OCI-LY7 (cell line): ENCODE measurements around the gene FERMT3. TPM values are rescaled to one million over a fixed set of nuclear protein-coding genes. Genes with fewer than 3 reads are reported as not detected.
"Not testable (repeated sequence)": the region's sequence is repeated elsewhere in the genome, so short reads cannot be mapped to it uniquely, and the experiment has no call there.

Experiments used
- BruUV-seq: library from RNA; stranded (reverse); fragments of 400-500 nt; replicated peaks from 2 replicates; lab custom pipeline; 2021; lab: Mats Ljungman, UMichigan
- CTCF ChIA-PET: fragments of 300-600 bp; sonication (Branson Sonifier 250); formaldehyde crosslinking; loops from one replicate; lab custom pipeline; 2022; ENCODE audit warnings: antibody characterized with exemption; ENCODE audit not compliant: unreplicated experiment; lab: Charles Lee
- POLR2A ChIA-PET: fragments of 300-600 bp; sonication (Branson Sonifier 250); formaldehyde crosslinking; loops from one replicate; lab custom pipeline; 2022; ENCODE audit warnings: antibody characterized with exemption; lab: Charles Lee
- DNase-seq: peaks from one replicate; pipeline ENCODE4 v3.0.0-alpha.2; 2015; ENCODE audit warnings: low spot score
- H2AFZ ChIP-seq: fragments of 200-600 bp; sonication (generic), shearing (Covaris generic); 2 replicates; pipeline ENCODE4 v1.6.1; 2014; ENCODE audit warnings: mild to moderate bottlenecking, antibody characterized with exemption, low read length, moderate library complexity
- H3K27ac ChIP-seq: fragments of 200-600 bp; sonication (generic); 2 replicates; pipeline ENCODE4 v1.5.1; 2014; ENCODE audit warnings: mixed run types, low read depth, mild to moderate bottlenecking, moderate library complexity, low read length, inconsistent platforms; ENCODE audit not compliant: poor library complexity, severe bottlenecking
- H3K36me3 ChIP-seq: fragments of 200-600 bp; sonication (generic); 2 replicates; pipeline ENCODE4 v1.6.1; 2014; ENCODE audit warnings: mild to moderate bottlenecking, antibody characterized with exemption, low read length, moderate library complexity, mixed read lengths; ENCODE audit not compliant: insufficient read depth
- H3K4me1 ChIP-seq: fragments of 200-600 bp; sonication (generic); 2 replicates; pipeline ENCODE4 v1.5.1; 2014; ENCODE audit warnings: mild to moderate bottlenecking, low read length; ENCODE audit not compliant: insufficient read depth, poor library complexity, severe bottlenecking
- H3K4me2 ChIP-seq: fragments of 200-600 bp; sonication (generic); 2 replicates; pipeline ENCODE4 v1.6.1; 2014; ENCODE audit warnings: mild to moderate bottlenecking, low read length
- H3K4me3 ChIP-seq: fragments of 200-600 bp; sonication (generic); 2 replicates; pipeline ENCODE4 v1.5.1; 2014; ENCODE audit warnings: mild to moderate bottlenecking, low read depth, low read length; ENCODE audit not compliant: poor library complexity, severe bottlenecking
- H3K79me2 ChIP-seq: fragments of 200-600 bp; sonication (generic); 2 replicates; pipeline ENCODE4 v1.6.1; 2016; ENCODE audit warnings: low read depth, mild to moderate bottlenecking, low read length, moderate library complexity, mixed read lengths; ENCODE audit not compliant: insufficient read depth
- H3K9me2 ChIP-seq: fragments of 200-600 bp; sonication (generic); 2 replicates; pipeline ENCODE4 v1.6.1; 2016; ENCODE audit warnings: mild to moderate bottlenecking, low read length, mixed read lengths; ENCODE audit not compliant: insufficient read depth
- H3K9me3 ChIP-seq: fragments of 200-600 bp; sonication (generic); 2 replicates; pipeline ENCODE4 v1.6.1; 2014; ENCODE audit warnings: mild to moderate bottlenecking, mixed run types, low read length, mixed read lengths
- H4K20me1 ChIP-seq: fragments of 200-600 bp; sonication (generic); 2 replicates; pipeline ENCODE4 v1.6.1; 2014; ENCODE audit warnings: mild to moderate bottlenecking, antibody characterized with exemption, low read length, moderate library complexity, mixed read lengths; ENCODE audit not compliant: insufficient read depth
- EZH2phosphoT487 ChIP-seq: fragments of 200-600 bp; sonication (generic); IDR thresholded peaks from 2 replicates; pipeline ENCODE4 v1.6.1; 2018; ENCODE audit warnings: low read depth, borderline replicate concordance, mild to moderate bottlenecking, mixed run types, antibody characterized with exemption, low read length, moderate library complexity, mixed read lengths
- intact Hi-C: fragments of 100-400 bp; cut with micrococcal nuclease; formaldehyde crosslinking; loops from one replicate; pipeline ENCODE4 v1.10.0; 2022; ENCODE audit not compliant: unreplicated experiment
- total RNA-seq, 2 experiments: library from RNA; depleted of rRNA in 1 of 2; stranded (reverse); fragments of >200 nt in 1 of 2; shearing (Covaris generic) in 1 of 2; gene quantifications; 2 replicates each; pipeline ENCODE4 v1.2.3, GENCODE V29; 2014 to 2022
- TF ChIP-seq, protein P1 (sequence below): fragments of 200-600 bp; sonication (generic); conservative IDR thresholded peaks from 2 replicates; pipeline ENCODE4 v1.5.1; 2014; ENCODE audit warnings: mild to moderate bottlenecking, antibody characterized with exemption, low read length, moderate library complexity, mixed read lengths

The FERMT3 gene
- total RNA-seq, 2 experiments from 2014 or later, result 120 to 201 TPM

- H3K4me1 ChIP-seq, result peaks cover 55% of the 10 kb centered on the region
- peak; percentile 64 for DNase-seq
- no peaks in the 10 kb centered on the region for H4K20me1 ChIP-seq
- intact Hi-C loops, result loop anchor here (1.0 kb wide), 1 partner anchor 23 kb away; no protein-coding TSS in a partner anchor
- peaks cover 28% of the 10 kb centered on the region for H3K79me2 ChIP-seq
- peak overlapping the region; percentile 81 for H3K4me2 ChIP-seq
- H3K9me2 ChIP-seq, result no peaks in the 10 kb centered on the region
- ChIA-PET POLR2A (interaction anchor here (0.9 to 2.0 kb wide), 4 partner anchors 19 to 40 kb away, joined by 3 to 8 read pairs (median 4); partner anchors contain the start of genes FERMT3, NUDT22 and TRPT1), CTCF (interaction anchor here (1.0 to 1.4 kb wide), 2 partner anchors 40 to 72 kb away, joined by 3 read pairs; partner anchors contain the start of genes PRDX5 and TRMT112)
- no peak overlapping the region for H2AFZ ChIP-seq
- TF ChIP-seq, protein P1, sequence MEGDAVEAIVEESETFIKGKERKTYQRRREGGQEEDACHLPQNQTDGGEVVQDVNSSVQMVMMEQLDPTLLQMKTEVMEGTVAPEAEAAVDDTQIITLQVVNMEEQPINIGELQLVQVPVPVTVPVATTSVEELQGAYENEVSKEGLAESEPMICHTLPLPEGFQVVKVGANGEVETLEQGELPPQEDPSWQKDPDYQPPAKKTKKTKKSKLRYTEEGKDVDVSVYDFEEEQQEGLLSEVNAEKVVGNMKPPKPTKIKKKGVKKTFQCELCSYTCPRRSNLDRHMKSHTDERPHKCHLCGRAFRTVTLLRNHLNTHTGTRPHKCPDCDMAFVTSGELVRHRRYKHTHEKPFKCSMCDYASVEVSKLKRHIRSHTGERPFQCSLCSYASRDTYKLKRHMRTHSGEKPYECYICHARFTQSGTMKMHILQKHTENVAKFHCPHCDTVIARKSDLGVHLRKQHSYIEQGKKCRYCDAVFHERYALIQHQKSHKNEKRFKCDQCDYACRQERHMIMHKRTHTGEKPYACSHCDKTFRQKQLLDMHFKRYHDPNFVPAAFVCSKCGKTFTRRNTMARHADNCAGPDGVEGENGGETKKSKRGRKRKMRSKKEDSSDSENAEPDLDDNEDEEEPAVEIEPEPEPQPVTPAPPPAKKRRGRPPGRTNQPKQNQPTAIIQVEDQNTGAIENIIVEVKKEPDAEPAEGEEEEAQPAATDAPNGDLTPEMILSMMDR, result no peak
- TF ChIP-seq EZH2phosphoT487, result no peak
- H3K9me3 ChIP-seq, result no peaks in the 10 kb centered on the region
- peak overlapping the region; percentile 69 for H3K27ac ChIP-seq
- TSS peak; percentile 84 for BruUV-seq
- H3K36me3 ChIP-seq, result peaks cover 29% of the 10 kb centered on the region
- H3K4me3 ChIP-seq, result peak overlapping the region; percentile 88
Observed at GRCh38 chr11:64245797-64246620, 39.5 kb downstream of the FERMT3 start.

- Histone ChIP-seq H3K4me3 (peak overlapping the region; percentile 88), H3K4me1 (peaks cover 57% of the 10 kb centered on the region), H3K79me2 (peaks cover 28% of the 10 kb centered on the region), H3K36me3 (peaks cover 29% of the 10 kb centered on the region)
- H3K4me2 ChIP-seq, BruUV-seq, H3K9me2 ChIP-seq, H3K9me3 ChIP-seq, DNase-seq, CTCF ChIA-PET, H4K20me1 ChIP-seq, H3K27ac ChIP-seq, H2AFZ ChIP-seq: not testable (repeated sequence)
- POLR2A ChIA-PET, result interaction anchor here (0.9 to 2.0 kb wide), 2 partner anchors 20 to 40 kb away, joined by 3 to 8 read pairs; partner anchors contain the start of genes FERMT3 and NUDT22
- intact Hi-C loops, result loop anchor here (1.0 kb wide), 1 partner anchor 23 kb away; no protein-coding TSS in a partner anchor
Observed at GRCh38 chr11:64246621-64246870, 40.0 kb downstream of the FERMT3 start.

DNA sequence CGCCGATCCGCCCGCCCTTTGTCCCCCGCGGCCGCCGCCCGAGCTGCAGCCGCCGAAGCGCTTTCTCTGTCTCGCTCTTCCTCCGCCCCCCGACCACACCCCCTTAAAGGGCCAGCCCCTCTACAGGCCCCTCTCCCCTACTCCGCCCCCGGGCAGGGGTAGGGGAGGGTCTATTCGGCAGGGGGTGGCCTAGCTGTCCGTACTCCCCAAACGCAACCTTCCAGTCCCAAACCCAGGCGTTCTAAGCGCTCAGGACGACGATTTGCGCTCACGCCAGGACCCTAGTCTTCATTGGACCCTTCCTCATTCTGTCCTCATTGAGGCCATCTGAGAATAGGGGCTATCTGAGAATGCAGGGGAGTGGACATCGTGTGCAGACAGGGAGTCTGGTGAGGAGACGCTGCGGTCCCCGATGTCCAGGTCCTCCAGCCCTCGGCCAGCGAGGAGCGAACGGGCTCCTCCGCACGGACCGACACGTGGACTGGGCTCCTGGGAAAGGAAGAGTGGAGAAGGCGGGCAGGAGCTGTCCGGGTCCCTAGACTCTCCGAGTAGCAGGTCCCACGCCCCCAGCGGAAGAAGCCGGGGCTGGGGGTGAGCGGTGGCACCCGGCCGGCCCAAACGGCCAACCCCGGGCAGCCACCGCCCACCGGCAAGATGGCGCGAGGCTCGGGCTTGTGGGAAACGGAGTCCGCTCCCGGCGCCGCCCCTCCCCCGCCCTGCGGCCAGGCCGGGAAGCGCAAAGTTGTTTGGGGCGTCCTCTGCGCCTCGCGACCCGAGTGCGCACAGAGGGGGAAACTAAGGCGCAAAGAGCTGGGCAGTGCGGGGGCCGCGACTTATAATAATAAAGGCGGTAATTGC, 40.6 kb downstream of the FERMT3 start, which contains the start of gene PPP1R14B:
PPP1R14B (minus strand) TSS at position 73 of the 858 bp plus-strand sequence. CDS start 270 bp downstream, outside the sequence.
- no peaks in the 10 kb centered on the region for H4K20me1 ChIP-seq
- intact Hi-C loops, result loop anchor here (1.0 kb wide), 1 partner anchor 22 kb away; no protein-coding TSS in a partner anchor
- peaks cover 29% of the 10 kb centered on the region for H3K36me3 ChIP-seq
- H3K4me3 ChIP-seq, result peak within 1 kb of the TSS; percentile 88
- H3K9me3 ChIP-seq, result no peaks in the 10 kb centered on the region
- ChIA-PET POLR2A (interaction anchor here (0.8 to 2.0 kb wide), 3 partner anchors 18 to 41 kb away, joined by 3 to 8 read pairs (median 3); partner anchors contain the start of genes FERMT3 and NUDT22), CTCF (no interaction called here)
- no peak for TF ChIP-seq EZH2phosphoT487
- TF ChIP-seq, protein P1, result no peak
- H3K27ac ChIP-seq, result peak within 1 kb of the TSS; percentile 69
- peak; percentile 85 for DNase-seq
- no TSS peak for BruUV-seq
- H2AFZ ChIP-seq, result peak within 1 kb of the TSS; percentile 88
- no peaks in the 10 kb centered on the region for H3K9me2 ChIP-seq
- peak within 1 kb of the TSS; percentile 95 for H3K4me2 ChIP-seq
- H3K4me1 ChIP-seq, result peaks cover 60% of the 10 kb centered on the region
- H3K79me2 ChIP-seq, result peaks cover 23% of the 10 kb centered on the region
